ENCODE data around the gene KIAA0040.

DNA sequence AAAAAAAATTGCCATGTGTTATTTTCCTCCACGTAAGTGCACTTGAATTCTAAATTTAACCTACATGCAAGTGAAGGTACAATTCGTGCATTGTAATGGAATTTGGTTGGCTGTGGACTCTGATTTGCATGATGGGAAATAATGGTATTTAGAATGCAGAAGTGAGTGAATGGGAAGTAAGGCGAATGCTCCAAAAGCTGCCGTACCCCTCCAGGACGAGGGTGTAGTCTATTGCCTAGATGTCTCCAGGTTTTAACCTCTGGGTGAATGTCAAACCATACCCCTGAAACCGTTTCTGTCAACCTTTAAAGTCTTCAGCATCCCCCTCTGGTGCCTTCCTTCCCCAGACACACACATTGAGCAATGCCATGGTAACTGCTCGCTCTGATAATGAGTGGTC lies 44.5 kb downstream of the KIAA0040 start:
- TF ChIP-seq, protein P1, sequence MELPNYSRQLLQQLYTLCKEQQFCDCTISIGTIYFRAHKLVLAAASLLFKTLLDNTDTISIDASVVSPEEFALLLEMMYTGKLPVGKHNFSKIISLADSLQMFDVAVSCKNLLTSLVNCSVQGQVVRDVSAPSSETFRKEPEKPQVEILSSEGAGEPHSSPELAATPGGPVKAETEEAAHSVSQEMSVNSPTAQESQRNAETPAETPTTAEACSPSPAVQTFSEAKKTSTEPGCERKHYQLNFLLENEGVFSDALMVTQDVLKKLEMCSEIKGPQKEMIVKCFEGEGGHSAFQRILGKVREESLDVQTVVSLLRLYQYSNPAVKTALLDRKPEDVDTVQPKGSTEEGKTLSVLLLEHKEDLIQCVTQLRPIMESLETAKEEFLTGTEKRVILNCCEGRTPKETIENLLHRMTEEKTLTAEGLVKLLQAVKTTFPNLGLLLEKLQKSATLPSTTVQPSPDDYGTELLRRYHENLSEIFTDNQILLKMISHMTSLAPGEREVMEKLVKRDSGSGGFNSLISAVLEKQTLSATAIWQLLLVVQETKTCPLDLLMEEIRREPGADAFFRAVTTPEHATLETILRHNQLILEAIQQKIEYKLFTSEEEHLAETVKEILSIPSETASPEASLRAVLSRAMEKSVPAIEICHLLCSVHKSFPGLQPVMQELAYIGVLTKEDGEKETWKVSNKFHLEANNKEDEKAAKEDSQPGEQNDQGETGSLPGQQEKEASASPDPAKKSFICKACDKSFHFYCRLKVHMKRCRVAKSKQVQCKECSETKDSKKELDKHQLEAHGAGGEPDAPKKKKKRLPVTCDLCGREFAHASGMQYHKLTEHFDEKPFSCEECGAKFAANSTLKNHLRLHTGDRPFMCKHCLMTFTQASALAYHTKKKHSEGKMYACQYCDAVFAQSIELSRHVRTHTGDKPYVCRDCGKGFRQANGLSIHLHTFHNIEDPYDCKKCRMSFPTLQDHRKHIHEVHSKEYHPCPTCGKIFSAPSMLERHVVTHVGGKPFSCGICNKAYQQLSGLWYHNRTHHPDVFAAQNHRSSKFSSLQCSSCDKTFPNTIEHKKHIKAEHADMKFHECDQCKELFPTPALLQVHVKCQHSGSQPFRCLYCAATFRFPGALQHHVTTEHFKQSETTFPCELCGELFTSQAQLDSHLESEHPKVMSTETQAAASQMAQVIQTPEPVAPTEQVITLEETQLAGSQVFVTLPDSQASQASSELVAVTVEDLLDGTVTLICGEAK (IDR thresholded peaks at IDR 0.05; ENCODE audit: borderline replicate concordance), result no peak
- TF ChIP-seq POLR2A (IDR thresholded peaks at IDR 0.05; ENCODE audit: low read depth, low read length), result no peak
- no peak for TF ChIP-seq CTCF (IDR thresholded peaks at IDR 0.05 in 2 of 3, conservative IDR thresholded peaks at IDR 0.05 in 1 of 3; ENCODE audit: control insufficient read depth in 2 of 3, extremely low read depth in 1 of 3, insufficient read depth in 1 of 3, low read depth in 3 of 3, low read length in 3 of 3)
- TF ChIP-seq SREBF2 (IDR thresholded peaks at IDR 0.05; ENCODE audit: low read length), result no peak
- TF ChIP-seq ESRRA (IDR thresholded peaks at IDR 0.05; ENCODE audit: low read length), result no peak
- TF ChIP-seq EP300 (IDR thresholded peaks at IDR 0.05; ENCODE audit: borderline replicate concordance in 1 of 2, control insufficient read depth in 1 of 2, low read depth in 2 of 2, low read length in 2 of 2), result no peak
- TF ChIP-seq, protein P2, sequence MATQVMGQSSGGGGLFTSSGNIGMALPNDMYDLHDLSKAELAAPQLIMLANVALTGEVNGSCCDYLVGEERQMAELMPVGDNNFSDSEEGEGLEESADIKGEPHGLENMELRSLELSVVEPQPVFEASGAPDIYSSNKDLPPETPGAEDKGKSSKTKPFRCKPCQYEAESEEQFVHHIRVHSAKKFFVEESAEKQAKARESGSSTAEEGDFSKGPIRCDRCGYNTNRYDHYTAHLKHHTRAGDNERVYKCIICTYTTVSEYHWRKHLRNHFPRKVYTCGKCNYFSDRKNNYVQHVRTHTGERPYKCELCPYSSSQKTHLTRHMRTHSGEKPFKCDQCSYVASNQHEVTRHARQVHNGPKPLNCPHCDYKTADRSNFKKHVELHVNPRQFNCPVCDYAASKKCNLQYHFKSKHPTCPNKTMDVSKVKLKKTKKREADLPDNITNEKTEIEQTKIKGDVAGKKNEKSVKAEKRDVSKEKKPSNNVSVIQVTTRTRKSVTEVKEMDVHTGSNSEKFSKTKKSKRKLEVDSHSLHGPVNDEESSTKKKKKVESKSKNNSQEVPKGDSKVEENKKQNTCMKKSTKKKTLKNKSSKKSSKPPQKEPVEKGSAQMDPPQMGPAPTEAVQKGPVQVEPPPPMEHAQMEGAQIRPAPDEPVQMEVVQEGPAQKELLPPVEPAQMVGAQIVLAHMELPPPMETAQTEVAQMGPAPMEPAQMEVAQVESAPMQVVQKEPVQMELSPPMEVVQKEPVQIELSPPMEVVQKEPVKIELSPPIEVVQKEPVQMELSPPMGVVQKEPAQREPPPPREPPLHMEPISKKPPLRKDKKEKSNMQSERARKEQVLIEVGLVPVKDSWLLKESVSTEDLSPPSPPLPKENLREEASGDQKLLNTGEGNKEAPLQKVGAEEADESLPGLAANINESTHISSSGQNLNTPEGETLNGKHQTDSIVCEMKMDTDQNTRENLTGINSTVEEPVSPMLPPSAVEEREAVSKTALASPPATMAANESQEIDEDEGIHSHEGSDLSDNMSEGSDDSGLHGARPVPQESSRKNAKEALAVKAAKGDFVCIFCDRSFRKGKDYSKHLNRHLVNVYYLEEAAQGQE (IDR thresholded peaks at IDR 0.05; ENCODE audit: low read depth, low read length), result no peak
